HL-60 (cell line): Measurements from ENCODE around the gene FOXP1.

Experiments used
- POLR2AphosphoS5 ChIP-seq: IDR thresholded peaks from 2 replicates; pipeline ENCODE4 v1.6.1; 2012; ENCODE audit warnings: low read depth
- TF ChIP-seq, protein P1 (sequence below): IDR thresholded peaks from one replicate; pipeline ENCODE4 v1.5.1; 2011; ENCODE audit warnings: low read length, control low read depth, inconsistent platforms; ENCODE audit not compliant: insufficient read depth

DNA sequence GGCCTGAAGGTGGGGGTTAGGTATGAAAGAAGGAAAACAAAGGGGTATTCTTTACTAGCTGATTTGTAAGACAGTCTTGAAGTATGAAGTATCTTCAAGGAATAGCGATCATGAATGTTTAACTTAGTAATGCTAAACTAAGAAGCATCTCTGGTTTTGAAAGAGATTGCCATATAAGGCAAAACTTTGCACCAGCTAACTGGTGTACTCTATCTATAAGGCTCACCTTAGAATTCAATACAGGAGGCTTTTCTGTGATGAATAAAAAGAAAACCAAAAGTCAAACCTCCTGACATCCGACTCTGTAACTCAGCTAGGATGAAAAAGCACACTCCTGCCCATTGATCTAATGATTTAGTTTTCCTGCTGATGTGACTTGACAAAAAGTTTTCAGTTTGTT lies 54.7 kb downstream of the FOXP1 start:
- no peak for TF ChIP-seq POLR2AphosphoS5
- TF ChIP-seq, protein P1, sequence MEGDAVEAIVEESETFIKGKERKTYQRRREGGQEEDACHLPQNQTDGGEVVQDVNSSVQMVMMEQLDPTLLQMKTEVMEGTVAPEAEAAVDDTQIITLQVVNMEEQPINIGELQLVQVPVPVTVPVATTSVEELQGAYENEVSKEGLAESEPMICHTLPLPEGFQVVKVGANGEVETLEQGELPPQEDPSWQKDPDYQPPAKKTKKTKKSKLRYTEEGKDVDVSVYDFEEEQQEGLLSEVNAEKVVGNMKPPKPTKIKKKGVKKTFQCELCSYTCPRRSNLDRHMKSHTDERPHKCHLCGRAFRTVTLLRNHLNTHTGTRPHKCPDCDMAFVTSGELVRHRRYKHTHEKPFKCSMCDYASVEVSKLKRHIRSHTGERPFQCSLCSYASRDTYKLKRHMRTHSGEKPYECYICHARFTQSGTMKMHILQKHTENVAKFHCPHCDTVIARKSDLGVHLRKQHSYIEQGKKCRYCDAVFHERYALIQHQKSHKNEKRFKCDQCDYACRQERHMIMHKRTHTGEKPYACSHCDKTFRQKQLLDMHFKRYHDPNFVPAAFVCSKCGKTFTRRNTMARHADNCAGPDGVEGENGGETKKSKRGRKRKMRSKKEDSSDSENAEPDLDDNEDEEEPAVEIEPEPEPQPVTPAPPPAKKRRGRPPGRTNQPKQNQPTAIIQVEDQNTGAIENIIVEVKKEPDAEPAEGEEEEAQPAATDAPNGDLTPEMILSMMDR: no peak
